HepG2 (cell line): ENCODE data around the gene FAF2. TPM values are rescaled to one million over a fixed set of nuclear protein-coding genes. Genes with fewer than 3 reads are reported as not detected.

Experiments
- ATAC-seq: fragments of 200-7000 bp; cut with Tn5 transposase; 3 replicates; pipeline ENCODE4 v1.9.1; 2020; ENCODE audit warnings: mild to moderate bottlenecking, moderate library complexity
- BruUV-seq: library from RNA; stranded (reverse); fragments of 400-500 nt; replicated peaks from 2 replicates; lab custom pipeline; 2021; lab: Mats Ljungman, UMichigan
- CTCF ChIA-PET: fragments of 300-600 bp; formaldehyde crosslinking; extraction: SDS; loops from one replicate; lab custom pipeline; 2021; ENCODE audit warnings: low total read pairs, inconsistent platforms, low intra/inter-chr PET ratio; lab: Yijun Ruan, JAX
- POLR2A ChIA-PET: fragments of 350-600 bp; sonication (Branson Sonifier 250); formaldehyde crosslinking; loops from one replicate; lab custom pipeline; 2020; ENCODE audit warnings: antibody characterized with exemption, inconsistent platforms; lab: Yijun Ruan, JAX
- DNase-seq: peaks from one replicate; pipeline ENCODE4 v3.0.0-alpha.2; 2015; ENCODE audit warnings: low spot score
- FAIRE-seq: peaks from 3 replicates; lab custom pipeline; 2011; peaks lifted over from hg19 to GRCh38; lab: Jason Lieb, UNC
- H2AFZ ChIP-seq: one replicate; pipeline ENCODE4 v1.6.1; 2011; ENCODE audit warnings: low read length, inconsistent platforms
- H3K27ac ChIP-seq: fragments of 300-600 bp; 3 replicates; pipeline ENCODE4 v1.8.0; 2011; ENCODE audit warnings: mixed run types, mild to moderate bottlenecking, mixed read lengths, low read length, inconsistent platforms; ENCODE audit not compliant: insufficient read depth; ENCODE audit errors: extremely low read length
- H3K27me3 ChIP-seq, 2 experiments: fragments of 200-600 bp in 1 of 2; 2 replicates in 1 of 2; 3 replicates in 1 of 2; pipeline versions ENCODE4 v1.6.0 to v1.8.0; 2011; ENCODE audit warnings: low read length in 2 of 2, mild to moderate bottlenecking in 2 of 2, moderate library complexity in 2 of 2, inconsistent platforms in 1 of 2; ENCODE audit not compliant: insufficient read depth in 2 of 2, control insufficient read depth in 1 of 2
- H3K36me3 ChIP-seq, 2 experiments: fragments of 200-600 bp in 1 of 2; replicated peaks in 1 of 2; 2 replicates in 1 of 2; 3 replicates in 1 of 2; pipeline versions ENCODE4 v1.5.1 to v1.8.0; 2011; ENCODE audit warnings: low read length in 2 of 2, inconsistent platforms in 1 of 2; ENCODE audit not compliant: insufficient read depth in 2 of 2, control insufficient read depth in 1 of 2
- H3K4me1 ChIP-seq: 2 replicates; pipeline ENCODE4 v1.5.1; 2012; ENCODE audit warnings: low read length, inconsistent platforms; ENCODE audit not compliant: insufficient read depth
- H3K4me2 ChIP-seq: 2 replicates; pipeline ENCODE4 v1.6.0; 2011; ENCODE audit warnings: low read depth, low read length, inconsistent platforms
- H3K4me3 ChIP-seq, 3 experiments: fragments of 200-600 bp in 1 of 3; sonication (generic), shearing (Covaris generic) in 1 of 3; replicated peaks in 1 of 3; 2 replicates each; pipeline ENCODE4 v1.5.1; 2011 to 2016; ENCODE audit warnings: low read length in 3 of 3, inconsistent platforms in 2 of 3, low read depth in 2 of 3, mild to moderate bottlenecking in 2 of 3, control low read depth in 1 of 3, mixed read lengths in 1 of 3; ENCODE audit not compliant: insufficient read depth in 1 of 3
- H3K79me2 ChIP-seq: one replicate; pipeline ENCODE4 v1.6.1; 2011; ENCODE audit warnings: low read length, inconsistent platforms; ENCODE audit not compliant: insufficient read depth
- H3K9ac ChIP-seq: 2 replicates; pipeline ENCODE4 v1.6.0; 2011; ENCODE audit warnings: mild to moderate bottlenecking, low read depth, low read length, inconsistent platforms; ENCODE audit not compliant: insufficient read depth
- H3K9me3 ChIP-seq: 2 replicates; pipeline ENCODE4 v1.5.1; 2012; ENCODE audit warnings: mild to moderate bottlenecking, low read length
- H4K20me1 ChIP-seq: 2 replicates; pipeline ENCODE4 v1.6.0; 2011; ENCODE audit warnings: inconsistent platforms, mild to moderate bottlenecking, low read length, moderate library complexity; ENCODE audit not compliant: insufficient read depth
- EED ChIP-seq: sonication (generic); formaldehyde crosslinking; IDR thresholded peaks from 2 replicates; pipeline ENCODE4 v1.5.0; 2020; ENCODE audit warnings: mild to moderate bottlenecking, missing genetic modification reagents
- HIVEP1 ChIP-seq: sonication (generic); formaldehyde crosslinking; IDR thresholded peaks from 2 replicates; pipeline ENCODE4 v1.4.0; 2020; ENCODE audit warnings: mild to moderate bottlenecking, missing genetic modification reagents
- MAFK ChIP-seq, 2 experiments: IDR thresholded peaks in 1 of 2; conservative IDR thresholded peaks in 1 of 2; 2 replicates each; pipeline ENCODE4 v1.6.1; 2011; ENCODE audit warnings: improper control_type of control experiment in 2 of 2, low read length in 2 of 2
- NR2F2 ChIP-seq: IDR thresholded peaks from 2 replicates; pipeline ENCODE4 v1.6.1; 2012; ENCODE audit warnings: low read depth, inconsistent platforms, borderline replicate concordance
- NR2F6 ChIP-seq, 2 experiments: IDR thresholded peaks; 2 replicates each; pipeline ENCODE4 v1.6.1; 2016; ENCODE audit warnings: antibody characterized with exemption in 1 of 2, mild to moderate bottlenecking in 1 of 2
- SP4 ChIP-seq: sonication (generic); formaldehyde crosslinking; IDR thresholded peaks from 2 replicates; pipeline ENCODE4 v1.8.1; 2023; ENCODE audit warnings: mild to moderate bottlenecking, missing genetic modification reagents
- SRF ChIP-seq: IDR thresholded peaks from 2 replicates; pipeline ENCODE4 v1.6.1; 2011; ENCODE audit warnings: mild to moderate bottlenecking, low read depth, low read length, moderate library complexity
- TBL1XR1 ChIP-seq: fragments of 150-350 bp; IDR thresholded peaks from 2 replicates; pipeline ENCODE4 v1.6.1; 2014; ENCODE audit warnings: borderline replicate concordance, low read length; ENCODE audit not compliant: partially characterized antibody
- ZNF337 ChIP-seq: sonication (generic); formaldehyde crosslinking; IDR thresholded peaks from 2 replicates; pipeline ENCODE4 v1.5.1; 2020; ENCODE audit warnings: missing genetic modification reagents, low read depth, mild to moderate bottlenecking, borderline replicate concordance
- WGBS: methylation state at CpG from one replicate; pipeline ENCODE4 v1.1.6; 2017; ENCODE audit warnings: low lambda C conversion rate; 5-methylcytosine and 5-hydroxymethylcytosine counted together
- in situ Hi-C: cut with HindIII; loops from 2 replicates; pipeline ENCODE4 v1.10.0; 2017; ENCODE audit warnings: low pct_unique_long_range_greater_than_20kb; ENCODE audit not compliant: extremely low pct_ligation_motif_present
- intact Hi-C: fragments of 100-400 bp; cut with micrococcal nuclease; formaldehyde crosslinking; loops from one replicate; pipeline ENCODE4 v1.10.0; 2022; ENCODE audit not compliant: unreplicated experiment
- polyA plus RNA-seq, 8 experiments: library from polyadenylated mRNA; depleted of rRNA in 3 of 8; stranded (reverse) in 7 of 8; unstranded in 1 of 8; fragments of >200 nt; fragmentation: Illumina TruSeq in 4 of 8; extraction: Trizol in 4 of 8; gene quantifications; 2 replicates each; pipeline versions ENCODE4 v1.2.1 to v1.2.3, GENCODE V29; 2011 to 2016; ENCODE audit warnings: low read depth in 4 of 8, missing spikeins in 1 of 8, mixed read lengths in 1 of 8; ENCODE audit not compliant: insufficient read depth in 1 of 8
- total RNA-seq, 5 experiments: library from RNA; depleted of rRNA; stranded (reverse); fragments of >200 nt; fragmentation: Illumina TruSeq; extraction: Trizol; gene quantifications; 2 replicates each; pipeline ENCODE4 v1.2.3, GENCODE V29; 2016; ENCODE audit warnings: low read depth in 1 of 5
- TF ChIP-seq, protein P1 (sequence below): sonication (generic); formaldehyde crosslinking; IDR thresholded peaks from 2 replicates; pipeline ENCODE4 v1.4.0; 2020; ENCODE audit warnings: missing genetic modification reagents, mild to moderate bottlenecking, borderline replicate concordance
- TF ChIP-seq, protein P2 (sequence below), 2 experiments: IDR thresholded peaks; 2 replicates each; pipeline ENCODE4 v1.6.1; 2011 to 2012; ENCODE audit warnings: low read length in 2 of 2, borderline replicate concordance in 1 of 2, low read depth in 1 of 2, mild to moderate bottlenecking in 1 of 2, moderate library complexity in 1 of 2
- TF ChIP-seq, protein P3 (sequence below): sonication (generic); formaldehyde crosslinking; IDR thresholded peaks from 2 replicates; pipeline ENCODE4 v1.5.1; 2020; ENCODE audit warnings: missing genetic modification reagents, mild to moderate bottlenecking, borderline replicate concordance
- TF ChIP-seq, protein P4 (sequence below): sonication (generic); formaldehyde crosslinking; IDR thresholded peaks from 2 replicates; pipeline ENCODE4 v1.4.0; 2020; ENCODE audit warnings: missing genetic modification reagents, borderline replicate concordance

Gene FAF2
- total and polyA plus RNA-seq, 2 of the 13 experiments (the other 11 are each of a cell fraction or from before 2014, with no cell fraction given): 27.8 to 34.3 TPM

DNA sequence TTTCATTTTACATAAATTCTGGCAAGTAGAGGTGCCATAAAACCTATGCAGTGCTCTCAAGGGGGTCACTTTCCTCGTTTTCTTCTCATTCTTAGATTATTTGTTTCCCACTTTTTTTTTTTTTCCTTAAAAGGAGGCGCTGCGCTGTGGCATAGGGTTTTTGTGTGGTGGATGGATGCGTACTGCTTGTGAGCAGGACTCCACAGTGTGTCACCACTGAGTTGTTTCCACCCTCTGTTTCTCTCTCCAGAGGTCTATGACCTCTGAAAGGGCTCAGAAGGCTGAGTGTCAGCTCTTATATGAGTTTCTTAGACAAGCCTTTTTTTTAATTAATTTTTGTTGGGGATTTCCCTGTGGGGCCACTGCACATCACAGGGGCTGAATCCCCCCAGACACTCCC, 18.2 kb upstream of the FAF2 start (continued):
- TF ChIP-seq NR2F2 (no peak), NR2F6 (IDR thresholded peaks at IDR 0.05) (peak; percentile 41), NR2F6 (CRISPR knock-in tag; IDR thresholded peaks at IDR 0.05) (peak; percentile 73), SRF (0 out of 2 replicates have a peak, but pooled peaks have one; percentile 37), TBL1XR1 (no peak)
- TF ChIP-seq, protein P1, sequence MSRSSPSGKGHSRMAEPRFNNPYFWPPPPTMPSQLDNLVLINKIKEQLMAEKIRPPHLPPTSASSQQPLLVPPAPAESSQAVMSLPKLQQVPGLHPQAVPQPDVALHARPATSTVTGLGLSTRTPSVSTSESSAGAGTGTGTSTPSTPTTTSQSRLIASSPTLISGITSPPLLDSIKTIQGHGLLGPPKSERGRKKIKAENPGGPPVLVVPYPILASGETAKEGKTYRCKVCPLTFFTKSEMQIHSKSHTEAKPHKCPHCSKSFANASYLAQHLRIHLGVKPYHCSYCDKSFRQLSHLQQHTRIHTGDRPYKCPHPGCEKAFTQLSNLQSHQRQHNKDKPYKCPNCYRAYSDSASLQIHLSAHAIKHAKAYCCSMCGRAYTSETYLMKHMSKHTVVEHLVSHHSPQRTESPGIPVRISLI: peak; percentile 66; the same call in 1 of the 2 replicates

DNA sequence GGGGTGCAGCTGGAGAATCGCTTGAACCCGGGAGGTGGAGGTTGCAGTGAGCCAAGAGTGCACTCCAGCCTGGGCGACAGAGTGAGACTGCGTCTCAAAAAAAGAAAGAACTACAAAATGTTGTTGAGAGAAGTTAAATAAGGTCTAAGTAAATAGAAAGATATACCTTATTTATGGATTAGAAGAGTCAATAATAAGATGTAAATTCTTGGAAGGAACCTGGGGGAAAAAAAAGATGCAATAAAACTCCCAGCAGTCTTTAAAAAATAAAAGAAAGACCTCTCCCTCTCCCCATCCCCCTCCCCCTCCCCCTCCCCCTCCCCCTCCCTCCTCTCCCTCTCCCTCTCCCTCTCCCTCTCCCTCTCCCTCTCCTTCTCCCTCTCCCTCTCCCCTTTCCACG, 15.5 kb upstream of the FAF2 start:
- 85% methylated on average over 5 of the region's 5 CpGs for WGBS
- H3K4me2 ChIP-seq: no peak overlapping the region
- ChIA-PET POLR2A (no interaction called here), CTCF (no interaction called here)
- DNase-seq: no peak
- no peak overlapping the region for H3K27ac ChIP-seq
- no TSS peak for BruUV-seq
- no peak for ATAC-seq
- H4K20me1 ChIP-seq: no peaks in the 10 kb centered on the region
- H3K27me3 ChIP-seq: no peaks in the 10 kb centered on the region
- no peak for FAIRE-seq
- peaks cover 58% of the 10 kb centered on the region for H3K4me1 ChIP-seq
- no peaks in the 10 kb centered on the region for H3K9me3 ChIP-seq
- no peak overlapping the region for H3K4me3 ChIP-seq
- H3K79me2 ChIP-seq: no peaks in the 10 kb centered on the region
- no peak overlapping the region for H3K9ac ChIP-seq
- intact Hi-C loops: no loop called here
- no peaks in the 10 kb centered on the region for H3K36me3 ChIP-seq
- no peak overlapping the region for H2AFZ ChIP-seq
- in situ Hi-C loops: loop anchor here (25.0 kb wide), 1 partner anchor 570 kb away; the partner anchor contains the start of gene CPLX2
- no peak for TF ChIP-seq ZNF337 (CRISPR knock-in tag)
- no peak for TF ChIP-seq SP4
- no peak for TF ChIP-seq HIVEP1
- no peak for TF ChIP-seq EED (CRISPR knock-in tag)
- TF ChIP-seq, protein P2, sequence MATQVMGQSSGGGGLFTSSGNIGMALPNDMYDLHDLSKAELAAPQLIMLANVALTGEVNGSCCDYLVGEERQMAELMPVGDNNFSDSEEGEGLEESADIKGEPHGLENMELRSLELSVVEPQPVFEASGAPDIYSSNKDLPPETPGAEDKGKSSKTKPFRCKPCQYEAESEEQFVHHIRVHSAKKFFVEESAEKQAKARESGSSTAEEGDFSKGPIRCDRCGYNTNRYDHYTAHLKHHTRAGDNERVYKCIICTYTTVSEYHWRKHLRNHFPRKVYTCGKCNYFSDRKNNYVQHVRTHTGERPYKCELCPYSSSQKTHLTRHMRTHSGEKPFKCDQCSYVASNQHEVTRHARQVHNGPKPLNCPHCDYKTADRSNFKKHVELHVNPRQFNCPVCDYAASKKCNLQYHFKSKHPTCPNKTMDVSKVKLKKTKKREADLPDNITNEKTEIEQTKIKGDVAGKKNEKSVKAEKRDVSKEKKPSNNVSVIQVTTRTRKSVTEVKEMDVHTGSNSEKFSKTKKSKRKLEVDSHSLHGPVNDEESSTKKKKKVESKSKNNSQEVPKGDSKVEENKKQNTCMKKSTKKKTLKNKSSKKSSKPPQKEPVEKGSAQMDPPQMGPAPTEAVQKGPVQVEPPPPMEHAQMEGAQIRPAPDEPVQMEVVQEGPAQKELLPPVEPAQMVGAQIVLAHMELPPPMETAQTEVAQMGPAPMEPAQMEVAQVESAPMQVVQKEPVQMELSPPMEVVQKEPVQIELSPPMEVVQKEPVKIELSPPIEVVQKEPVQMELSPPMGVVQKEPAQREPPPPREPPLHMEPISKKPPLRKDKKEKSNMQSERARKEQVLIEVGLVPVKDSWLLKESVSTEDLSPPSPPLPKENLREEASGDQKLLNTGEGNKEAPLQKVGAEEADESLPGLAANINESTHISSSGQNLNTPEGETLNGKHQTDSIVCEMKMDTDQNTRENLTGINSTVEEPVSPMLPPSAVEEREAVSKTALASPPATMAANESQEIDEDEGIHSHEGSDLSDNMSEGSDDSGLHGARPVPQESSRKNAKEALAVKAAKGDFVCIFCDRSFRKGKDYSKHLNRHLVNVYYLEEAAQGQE (IDR thresholded peaks at IDR 0.05; ENCODE audit: borderline replicate concordance in 1 of 2, low read depth in 1 of 2, low read length in 2 of 2): no peak
- TF ChIP-seq, protein P3, sequence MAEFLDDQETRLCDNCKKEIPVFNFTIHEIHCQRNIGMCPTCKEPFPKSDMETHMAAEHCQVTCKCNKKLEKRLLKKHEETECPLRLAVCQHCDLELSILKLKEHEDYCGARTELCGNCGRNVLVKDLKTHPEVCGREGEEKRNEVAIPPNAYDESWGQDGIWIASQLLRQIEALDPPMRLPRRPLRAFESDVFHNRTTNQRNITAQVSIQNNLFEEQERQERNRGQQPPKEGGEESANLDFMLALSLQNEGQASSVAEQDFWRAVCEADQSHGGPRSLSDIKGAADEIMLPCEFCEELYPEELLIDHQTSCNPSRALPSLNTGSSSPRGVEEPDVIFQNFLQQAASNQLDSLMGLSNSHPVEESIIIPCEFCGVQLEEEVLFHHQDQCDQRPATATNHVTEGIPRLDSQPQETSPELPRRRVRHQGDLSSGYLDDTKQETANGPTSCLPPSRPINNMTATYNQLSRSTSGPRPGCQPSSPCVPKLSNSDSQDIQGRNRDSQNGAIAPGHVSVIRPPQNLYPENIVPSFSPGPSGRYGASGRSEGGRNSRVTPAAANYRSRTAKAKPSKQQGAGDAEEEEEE: no peak
- TF ChIP-seq, protein P4, sequence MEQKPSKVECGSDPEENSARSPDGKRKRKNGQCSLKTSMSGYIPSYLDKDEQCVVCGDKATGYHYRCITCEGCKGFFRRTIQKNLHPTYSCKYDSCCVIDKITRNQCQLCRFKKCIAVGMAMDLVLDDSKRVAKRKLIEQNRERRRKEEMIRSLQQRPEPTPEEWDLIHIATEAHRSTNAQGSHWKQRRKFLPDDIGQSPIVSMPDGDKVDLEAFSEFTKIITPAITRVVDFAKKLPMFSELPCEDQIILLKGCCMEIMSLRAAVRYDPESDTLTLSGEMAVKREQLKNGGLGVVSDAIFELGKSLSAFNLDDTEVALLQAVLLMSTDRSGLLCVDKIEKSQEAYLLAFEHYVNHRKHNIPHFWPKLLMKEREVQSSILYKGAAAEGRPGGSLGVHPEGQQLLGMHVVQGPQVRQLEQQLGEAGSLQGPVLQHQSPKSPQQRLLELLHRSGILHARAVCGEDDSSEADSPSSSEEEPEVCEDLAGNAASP (CRISPR knock-in tag): no peak
- TF ChIP-seq MAFK (conservative IDR thresholded peaks at IDR 0.05 in 1 of 2, IDR thresholded peaks at IDR 0.05 in 1 of 2; ENCODE audit: low read length in 2 of 2): no peak
